A549 treated with ZK216348 at 1 μM for 4 hours (cell line): Measurements from ENCODE around the gene XPR1. TPM values are rescaled to one million over a fixed set of nuclear protein-coding genes. Genes with fewer than 3 reads are reported as not detected.

Source experiments
- total RNA-seq: library from RNA; stranded (reverse); fragments of 200-300 nt; extraction: Qiagen RNA extraction; gene quantifications from 5 replicates; pipeline ENCODE4 v1.2.3, GENCODE V29; 2022; ENCODE audit warnings: low read depth

Gene XPR1
- 16.9 to 34.6 TPM (median 22.9 TPM) in 5 replicates for total RNA-seq

GRCh38 chr1:180631766-180632325 lies at the start of gene XPR1:
TSS of gene XPR1 (plus strand) at chr1:180632022. CDS start at chr1:180632202, 180 bp downstream.

GRCh38 chr1:180912801-180913565 lies 281.2 kb downstream of the XPR1 start, which contains the start of gene KIAA1614:
TSS of gene KIAA1614 (plus strand) at chr1:180912897. CDS start at chr1:180913244, 347 bp downstream.

Other genes starting within 250 kb of the XPR1 start
- 53.9 to 59.9 TPM (median 56.9 TPM) in 5 replicates for gene ACBD6, start 129.4 kb upstream of the XPR1 start, total RNA-seq
- 0.18 TPM in 1 of 5 replicates, not detected in the others for gene OVAAL, start 73.1 kb upstream of the XPR1 start, total RNA-seq